Naive B cell (primary cell): ENCODE results near the gene ESRRG. TPM values are rescaled to one million over a fixed set of nuclear protein-coding genes. Genes with fewer than 3 reads are reported as not detected.

Source experiments
- ATAC-seq, 2 donors: fragments of 150-1000 bp; cut with Tn5 transposase; 2 replicates each; pipeline ENCODE4 v1.10.0; 2021; ENCODE audit warnings: low read depth in 2 of 2, mild to moderate bottlenecking in 2 of 2, moderate library complexity in 2 of 2
- DNase-seq: peaks from one replicate; pipeline ENCODE4 v3.0.0; 2022
- H3K27ac Mint-ChIP-seq, 6 donors: one replicate each; pipeline ENCODE4 v1.8.0; 2020 to 2022; ENCODE audit warnings: mild to moderate bottlenecking in 6 of 6, mixed read lengths in 6 of 6, moderate library complexity in 5 of 6, inconsistent platforms in 2 of 6
- H3K27me3 Mint-ChIP-seq, 3 donors: one replicate each; pipeline ENCODE4 v1.8.0; 2021 to 2022; ENCODE audit warnings: mixed read lengths in 3 of 3, mild to moderate bottlenecking in 1 of 3
- H3K36me3 Mint-ChIP-seq, 2 donors: one replicate each; pipeline ENCODE4 v1.8.0; 2020 to 2022; ENCODE audit warnings: mixed read lengths in 2 of 2, inconsistent platforms in 1 of 2, mild to moderate bottlenecking in 1 of 2
- H3K4me1 Mint-ChIP-seq, 3 donors: one replicate each; pipeline ENCODE4 v1.8.0; 2020 to 2022; ENCODE audit warnings: mixed read lengths in 3 of 3, inconsistent platforms in 1 of 3, mild to moderate bottlenecking in 1 of 3, moderate library complexity in 1 of 3
- H3K4me3 Mint-ChIP-seq, 8 donors: one replicate each; pipeline ENCODE4 v1.8.0; 2020 to 2022; ENCODE audit warnings: mild to moderate bottlenecking in 8 of 8, mixed read lengths in 8 of 8, moderate library complexity in 8 of 8, inconsistent platforms in 2 of 8
- H3K9me3 Mint-ChIP-seq, 7 donors: one replicate each; pipeline ENCODE4 v1.8.0; 2020 to 2022; ENCODE audit warnings: mixed read lengths in 7 of 7, mild to moderate bottlenecking in 5 of 7, inconsistent platforms in 2 of 7, moderate library complexity in 1 of 7
- polyA plus RNA-seq, 6 donors: library from polyadenylated mRNA; unstranded; fragments of 300-500 nt; fragmentation: Illumina TruSeq; gene quantifications; one replicate each; pipeline ENCODE4 v1.2.3, GENCODE V29; 2021; ENCODE audit warnings: low read depth in 6 of 6

Gene ESRRG
- polyA plus RNA-seq, 6 donors from 2014 or later, result not detected

DNA sequence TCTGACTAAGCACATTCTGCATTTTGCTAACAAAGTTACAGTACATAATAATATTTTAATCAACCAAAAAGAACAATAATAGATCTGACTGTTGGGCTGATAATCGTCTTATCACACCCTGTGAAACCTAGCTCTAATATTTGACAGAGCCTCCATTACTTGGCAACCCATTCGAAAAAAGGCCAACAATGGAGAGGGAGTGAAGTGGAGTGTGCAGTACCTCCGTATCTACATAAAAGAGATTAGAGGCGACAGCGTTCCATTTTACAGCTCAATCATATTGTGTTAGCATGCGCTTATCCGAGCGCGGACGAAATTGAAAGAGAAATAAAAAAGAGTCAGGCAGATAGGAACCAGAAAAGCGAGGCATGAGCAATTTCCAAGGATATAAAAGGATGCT lies 162.7 kb downstream of the ESRRG start:
- H3K36me3 Mint-ChIP-seq, result no peaks in the 10 kb centered on the region
- no peaks in the 10 kb centered on the region for H3K9me3 Mint-ChIP-seq
- no peaks in the 10 kb centered on the region for H3K27me3 Mint-ChIP-seq
- DNase-seq (no peak), ATAC-seq (no peak)
- H3K27ac Mint-ChIP-seq, result no peak overlapping the region
- H3K4me1 Mint-ChIP-seq, result peaks cover 0 to 5% (median 0%) of the 10 kb centered on the region in 3 donors
- H3K4me3 Mint-ChIP-seq, result no peak overlapping the region

- no peak overlapping the region for H3K4me3 Mint-ChIP-seq
- no peak overlapping the region for H3K27ac Mint-ChIP-seq
- no peaks in the 10 kb centered on the region for H3K9me3 Mint-ChIP-seq
- DNase-seq (no peak), ATAC-seq (no peak)
- no peaks in the 10 kb centered on the region for H3K36me3 Mint-ChIP-seq
- no peaks in the 10 kb centered on the region for H3K27me3 Mint-ChIP-seq
- peaks cover 0 to 5% (median 0%) of the 10 kb centered on the region in 3 donors for H3K4me1 Mint-ChIP-seq
Measured at GRCh38 chr1:216559359-216559758, 163.9 kb downstream of the ESRRG start.

GRCh38 chr1:216555653-216556052 lies 167.6 kb downstream of the ESRRG start:
- no peak overlapping the region for H3K27ac Mint-ChIP-seq
- no peaks in the 10 kb centered on the region for H3K4me1 Mint-ChIP-seq
- no peaks in the 10 kb centered on the region for H3K9me3 Mint-ChIP-seq
- DNase-seq, result no peak
- no peaks in the 10 kb centered on the region for H3K36me3 Mint-ChIP-seq
- no peak for ATAC-seq
- H3K4me3 Mint-ChIP-seq, result no peak overlapping the region
- H3K27me3 Mint-ChIP-seq, result no peaks in the 10 kb centered on the region

- Mint-ChIP-seq H3K4me1 (no peaks in the 10 kb centered on the region), H3K27me3 (no peaks in the 10 kb centered on the region), H3K9me3 (no peaks in the 10 kb centered on the region), H3K4me3 (no peak overlapping the region), H3K27ac (peak overlapping the region in 1 of 6 donors; percentile 58), H3K36me3 (no peaks in the 10 kb centered on the region)
- DNase-seq (no peak), ATAC-seq (no peak)
Measured at GRCh38 chr1:216554934-216555333, 168.3 kb downstream of the ESRRG start.

DNA sequence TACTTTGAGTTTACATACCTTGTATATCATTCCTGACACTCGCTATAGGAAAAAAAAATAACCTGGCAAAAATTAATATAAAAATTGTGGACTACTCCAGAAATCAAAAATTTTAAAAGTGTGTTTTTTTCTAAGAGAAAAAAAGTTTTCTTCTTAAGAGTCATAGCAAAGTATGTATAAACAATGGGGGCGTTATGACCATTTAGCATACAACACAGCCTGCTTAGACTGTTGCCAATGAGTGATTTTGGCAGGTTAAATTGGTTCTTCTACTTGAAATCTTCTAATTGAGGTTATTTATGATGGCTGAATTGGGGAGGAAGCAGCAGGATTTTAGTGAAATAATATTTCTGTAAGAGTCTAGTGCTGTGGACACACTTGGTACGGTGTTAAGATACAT lies 169.5 kb downstream of the ESRRG start:
- DNase-seq, result no peak
- ATAC-seq, result no peak
- Mint-ChIP-seq H3K27ac (no peak overlapping the region), H3K27me3 (no peaks in the 10 kb centered on the region), H3K9me3 (no peaks in the 10 kb centered on the region), H3K36me3 (no peaks in the 10 kb centered on the region), H3K4me1 (no peaks in the 10 kb centered on the region), H3K4me3 (no peak overlapping the region)

GRCh38 chr1:216553040-216553439 lies 170.2 kb downstream of the ESRRG start:
- no peak for ATAC-seq
- DNase-seq, result no peak
- no peaks in the 10 kb centered on the region for H3K4me1 Mint-ChIP-seq
- H3K9me3 Mint-ChIP-seq, result peaks cover 0 to 3% (median 0%) of the 10 kb centered on the region in 7 donors
- H3K27ac Mint-ChIP-seq, result no peak overlapping the region
- no peak overlapping the region for H3K4me3 Mint-ChIP-seq
- no peaks in the 10 kb centered on the region for H3K36me3 Mint-ChIP-seq
- no peaks in the 10 kb centered on the region for H3K27me3 Mint-ChIP-seq

DNA sequence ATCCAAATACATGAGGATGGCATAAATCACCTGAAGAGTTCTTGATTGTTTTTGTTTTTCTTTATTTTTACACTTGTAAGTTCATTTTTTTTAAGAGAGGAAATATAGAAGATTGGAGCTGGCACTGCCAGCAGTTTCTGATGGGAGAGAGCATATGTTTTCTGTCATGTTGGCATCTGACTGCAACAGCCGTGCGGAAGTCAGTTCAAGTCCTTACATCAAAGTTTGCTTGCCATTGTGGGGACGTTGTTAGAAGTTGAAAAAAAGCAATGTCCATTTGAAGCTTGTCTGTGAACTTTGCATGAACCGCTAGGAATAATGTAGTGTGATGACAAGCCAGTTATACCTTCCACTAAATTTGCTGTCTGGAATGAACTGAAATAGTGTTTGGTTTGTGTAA lies 173.4 kb downstream of the ESRRG start:
- Mint-ChIP-seq H3K4me1 (no peaks in the 10 kb centered on the region), H3K4me3 (no peak overlapping the region), H3K27me3 (no peaks in the 10 kb centered on the region), H3K9me3 (peaks cover 0 to 3% (median 0%) of the 10 kb centered on the region in 7 donors), H3K36me3 (no peaks in the 10 kb centered on the region), H3K27ac (no peak overlapping the region)
- ATAC-seq (no peak), DNase-seq (no peak)

GRCh38 chr1:216542741-216543140 lies 180.5 kb downstream of the ESRRG start:
- DNase-seq (no peak), ATAC-seq (no peak)
- no peak overlapping the region for H3K4me3 Mint-ChIP-seq
- H3K36me3 Mint-ChIP-seq, result no peaks in the 10 kb centered on the region
- peaks cover 0 to 3% (median 0%) of the 10 kb centered on the region in 3 donors for H3K27me3 Mint-ChIP-seq
- peaks cover 0 to 4% (median 0%) of the 10 kb centered on the region in 7 donors for H3K9me3 Mint-ChIP-seq
- no peaks in the 10 kb centered on the region for H3K4me1 Mint-ChIP-seq
- no peak overlapping the region for H3K27ac Mint-ChIP-seq

- no peak overlapping the region for H3K27ac Mint-ChIP-seq
- H3K27me3 Mint-ChIP-seq, result peaks cover 0 to 3% (median 0%) of the 10 kb centered on the region in 3 donors
- no peak overlapping the region for H3K4me3 Mint-ChIP-seq
- ATAC-seq (no peak), DNase-seq (no peak)
- H3K9me3 Mint-ChIP-seq, result peaks cover 0 to 4% (median 0%) of the 10 kb centered on the region in 7 donors
- H3K4me1 Mint-ChIP-seq, result no peaks in the 10 kb centered on the region
- H3K36me3 Mint-ChIP-seq, result no peaks in the 10 kb centered on the region
Measured at GRCh38 chr1:216542263-216542662, 181.0 kb downstream of the ESRRG start.

DNA sequence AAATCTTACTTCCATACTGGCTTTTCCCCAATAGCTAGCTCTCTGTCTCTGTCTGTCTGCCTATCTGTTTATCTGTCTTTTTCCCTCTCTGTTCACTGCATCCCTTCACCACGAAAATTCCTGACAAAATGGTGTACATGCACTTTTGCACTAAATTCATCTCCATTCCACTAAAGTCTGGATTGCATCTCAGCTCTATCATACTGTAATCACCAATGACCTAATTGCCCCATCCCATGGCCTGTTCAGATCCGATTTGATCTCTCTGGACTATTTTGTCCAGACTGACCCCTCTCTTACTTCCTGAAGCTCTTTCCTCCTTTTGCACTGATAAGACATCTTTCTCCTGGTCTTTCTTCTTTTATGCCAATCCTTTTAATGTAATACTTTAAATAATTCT lies 187.5 kb downstream of the ESRRG start:
- H3K4me1 Mint-ChIP-seq, result peaks cover 7 to 10% (median 9%) of the 10 kb centered on the region in 3 donors
- peaks cover 0 to 4% (median 0%) of the 10 kb centered on the region in 7 donors for H3K9me3 Mint-ChIP-seq
- ATAC-seq, result no peak

GRCh38 chr1:216535059-216535458 lies 188.2 kb downstream of the ESRRG start:
- no peak for DNase-seq
- H3K9me3 Mint-ChIP-seq, result peaks cover 0 to 4% (median 0%) of the 10 kb centered on the region in 7 donors
- peaks cover 0 to 7% of the 10 kb centered on the region in 2 donors for H3K36me3 Mint-ChIP-seq
- peaks cover 7 to 15% (median 9%) of the 10 kb centered on the region in 3 donors for H3K4me1 Mint-ChIP-seq
- no peak for ATAC-seq
- H3K27me3 Mint-ChIP-seq, result peaks cover 0 to 3% (median 0%) of the 10 kb centered on the region in 3 donors
- no peak overlapping the region for H3K27ac Mint-ChIP-seq
- no peak overlapping the region for H3K4me3 Mint-ChIP-seq

More for the DNA sequence above, 187.5 kb downstream of the ESRRG start:
- no peak for DNase-seq
- H3K27me3 Mint-ChIP-seq, result peaks cover 0 to 3% (median 0%) of the 10 kb centered on the region in 3 donors
- H3K4me3 Mint-ChIP-seq, result no peak overlapping the region
- no peak overlapping the region for H3K27ac Mint-ChIP-seq
- peaks cover 0 to 7% of the 10 kb centered on the region in 2 donors for H3K36me3 Mint-ChIP-seq

- Mint-ChIP-seq H3K27ac (no peak overlapping the region), H3K4me3 (no peak overlapping the region)
Measured at GRCh38 chr1:216533776-216534175, 189.5 kb downstream of the ESRRG start.

GRCh38 chr1:216532251-216532798 lies 190.9 kb downstream of the ESRRG start:
- H3K36me3 Mint-ChIP-seq, result peaks cover 0 to 9% of the 10 kb centered on the region in 2 donors
- H3K4me3 Mint-ChIP-seq, result no peak overlapping the region
- DNase-seq (no peak), ATAC-seq (no peak)
- H3K4me1 Mint-ChIP-seq, result peaks cover 17 to 36% (median 22%) of the 10 kb centered on the region in 3 donors
- H3K27ac Mint-ChIP-seq, result no peak overlapping the region
- H3K9me3 Mint-ChIP-seq, result peaks cover 0 to 6% (median 4%) of the 10 kb centered on the region in 7 donors
- H3K27me3 Mint-ChIP-seq, result no peaks in the 10 kb centered on the region

More at GRCh38 chr1:216533776-216534175, 189.5 kb downstream of the ESRRG start:
- Mint-ChIP-seq H3K9me3 (peaks cover 0 to 4% (median 0%) of the 10 kb centered on the region in 7 donors), H3K27me3 (no peaks in the 10 kb centered on the region), H3K36me3 (peaks cover 0 to 7% of the 10 kb centered on the region in 2 donors), H3K4me1 (peaks cover 11 to 22% (median 14%) of the 10 kb centered on the region in 3 donors)
- no peak for DNase-seq
- no peak for ATAC-seq
